Activated CD8-positive, alpha-beta memory T cell treated with anti-CD3 and anti-CD28 coated beads for 48 hours (primary cell): ENCODE measurements around the gene FRS3.
A peak's percentile ranks its signal among the peaks of the same experiment; 100 is the strongest.
"Not testable (repeated sequence)": the region's sequence is repeated elsewhere in the genome, so short reads cannot be mapped to it uniquely, and the experiment has no call there.

ENCODE experiments used
- DNase-seq, 3 experiments: peaks; one replicate each; pipeline ENCODE4 v3.0.0-alpha.2; 2020; ENCODE audit warnings: low read depth in 2 of 3, low spot score in 2 of 3

The FRS3 gene

DNA sequence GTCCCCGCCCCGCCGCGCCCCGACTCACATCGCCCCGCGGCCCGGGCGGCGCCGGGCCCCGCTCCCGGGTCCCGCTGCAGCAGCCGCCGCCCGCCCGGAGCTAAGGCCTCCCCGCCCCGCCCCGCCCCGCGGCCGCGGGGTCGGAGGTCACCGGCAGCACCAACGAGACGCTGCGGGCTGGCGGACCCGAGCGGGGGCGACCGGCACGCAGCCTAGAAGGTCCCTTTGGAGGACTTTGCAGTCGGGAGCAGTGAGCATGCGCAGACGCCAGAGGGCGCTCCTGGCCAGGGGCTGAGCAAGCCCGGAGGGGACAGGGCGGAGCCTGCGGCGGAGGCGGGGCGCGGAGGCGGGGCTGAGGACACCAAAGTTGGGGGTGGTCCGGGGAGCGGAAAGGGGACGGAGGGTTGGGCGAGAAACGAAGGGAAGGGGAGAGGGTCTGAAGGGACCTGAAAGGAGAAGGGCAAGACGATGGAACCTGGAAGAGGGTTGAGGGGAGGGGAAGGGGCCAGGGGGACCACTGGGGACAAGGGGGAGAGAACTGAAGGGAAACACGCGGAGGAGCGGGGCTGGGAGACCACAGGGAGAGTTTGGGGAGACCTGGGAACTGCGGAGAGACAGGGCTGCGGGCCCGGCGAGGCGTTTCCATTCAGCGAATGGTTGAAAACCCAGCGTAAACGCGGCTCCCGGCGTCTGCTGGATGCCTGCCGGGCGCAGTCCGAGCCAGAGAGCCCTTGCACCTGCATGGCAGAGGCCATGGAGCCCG is at the start of gene FRS3:
Gene FRS3, minus strand, starts transcription at position 113 of the 763 bp plus-strand sequence. CDS start 2,913 bp downstream, outside the sequence.
- DNase-seq: peak; percentile 96 to 100 (median 98)

DNA sequence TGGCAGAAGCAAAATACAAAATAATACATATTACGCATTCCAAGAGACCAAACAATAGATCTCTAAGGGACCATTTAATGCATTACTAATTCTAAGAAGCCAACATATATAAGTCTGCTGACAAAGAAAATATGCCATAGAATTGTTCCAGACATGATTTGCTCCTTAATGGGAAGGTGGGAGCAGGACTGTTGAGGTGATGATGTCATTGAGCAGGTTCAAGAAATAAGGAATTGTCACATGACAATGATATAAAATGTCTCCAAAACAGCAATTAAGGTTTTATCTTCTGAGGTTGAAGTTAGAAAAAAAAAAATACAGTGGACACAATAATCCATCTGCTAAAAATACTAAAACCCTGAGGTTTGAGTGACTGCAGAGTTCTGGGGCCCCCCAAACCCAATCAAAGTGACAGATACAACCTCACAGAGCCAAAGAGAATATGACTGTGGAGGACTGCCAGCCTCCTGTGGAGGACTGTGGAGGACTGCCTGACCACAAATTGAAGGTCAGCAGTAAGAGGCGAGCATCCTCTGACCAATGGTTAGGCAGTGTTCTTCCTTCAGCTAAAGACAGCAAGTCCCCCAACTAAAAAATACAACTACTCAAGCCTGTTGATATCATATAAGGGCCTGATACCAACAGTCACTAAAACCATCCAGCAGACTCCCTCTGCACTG is 46.8 kb upstream of the FRS3 start:
- DNase-seq: no peak

DNA sequence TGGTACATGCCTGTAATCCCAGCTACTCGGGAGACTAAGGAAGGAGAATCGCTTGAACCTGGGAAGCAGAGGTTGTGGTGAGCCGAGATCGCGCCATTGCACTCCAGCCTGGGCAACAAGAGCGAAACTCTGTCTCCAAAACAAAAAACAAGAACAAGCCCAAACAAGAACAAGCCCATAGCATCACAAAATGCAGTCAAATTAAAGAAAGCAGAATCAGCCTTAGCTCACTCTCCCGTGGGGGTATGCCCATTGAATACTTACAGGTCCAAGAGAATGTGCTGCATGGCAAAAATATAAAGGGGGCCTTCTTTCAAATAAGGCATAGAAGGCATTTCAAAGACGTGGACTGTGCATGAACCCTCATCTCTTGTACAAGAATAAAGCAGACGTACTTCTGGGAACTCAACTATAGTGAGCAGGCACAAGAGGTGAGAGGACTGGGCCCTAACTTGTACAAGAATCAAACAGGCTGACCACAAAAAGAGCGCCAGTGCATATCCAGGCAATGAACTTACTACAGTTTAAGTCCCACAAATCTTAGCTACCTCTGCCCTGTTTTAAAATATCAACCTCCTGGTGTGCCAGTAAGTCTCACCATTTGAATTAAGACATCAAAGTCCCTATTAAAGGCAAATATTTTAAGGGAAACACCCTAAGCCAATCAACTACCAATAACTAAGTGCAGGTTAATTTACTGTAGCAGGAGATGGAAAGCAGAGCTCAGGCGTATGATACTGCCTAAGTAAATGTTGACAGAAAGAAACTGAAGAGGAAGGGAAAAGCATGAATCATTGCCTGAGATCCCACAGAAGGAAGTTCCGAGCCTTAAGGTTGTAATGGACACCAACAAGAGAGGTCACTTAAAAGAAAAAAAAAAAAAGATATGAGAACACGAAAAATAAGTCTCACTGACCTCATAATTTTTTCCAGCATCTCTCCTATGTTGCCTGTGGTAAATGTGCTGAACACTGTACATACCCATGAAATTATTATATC is 45.2 kb upstream of the FRS3 start:
- no peak for DNase-seq

DNA sequence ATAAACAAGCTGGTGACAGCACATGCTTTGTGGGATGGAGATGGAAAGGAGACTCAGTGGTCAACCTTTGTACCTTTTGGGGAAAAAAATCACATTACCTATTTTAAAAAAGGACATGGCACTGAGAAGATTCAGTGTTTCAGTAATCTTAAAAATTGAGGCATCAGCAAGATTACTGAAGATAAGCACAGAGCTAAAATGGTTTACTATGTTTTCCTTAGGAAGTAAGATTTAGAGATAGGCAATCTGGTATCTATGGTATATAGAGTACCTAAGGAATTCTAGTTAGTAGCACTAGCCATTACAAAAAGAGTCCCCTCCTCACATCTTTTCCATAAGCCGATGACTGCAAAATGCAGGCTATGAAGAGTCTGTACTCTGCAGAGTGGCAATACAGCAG is 43.5 kb upstream of the FRS3 start:
- no peak for DNase-seq

- no peak for DNase-seq
Measured at GRCh38 chr6:41822021-41822420, 42.3 kb upstream of the FRS3 start.

DNA sequence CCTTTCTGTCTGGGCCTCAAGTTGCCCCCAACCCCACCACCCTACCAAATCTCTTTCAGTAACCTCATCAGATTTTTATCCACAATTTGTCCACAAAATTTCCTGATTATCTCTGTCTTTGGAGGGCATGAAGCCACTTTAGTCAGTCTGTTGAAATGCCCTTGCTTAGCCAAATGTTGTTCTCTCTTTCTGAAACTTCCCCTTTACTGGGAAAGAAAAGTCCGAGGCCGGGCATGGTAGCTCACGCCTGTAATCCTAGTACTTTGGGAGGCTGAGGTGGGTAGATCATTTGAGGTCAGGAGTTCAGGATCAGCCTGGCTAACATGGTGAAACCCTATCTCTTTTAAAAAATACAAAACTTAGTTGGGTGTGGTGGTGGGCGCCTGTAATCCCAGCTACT is 41.6 kb upstream of the FRS3 start:
- no peak for DNase-seq

DNA sequence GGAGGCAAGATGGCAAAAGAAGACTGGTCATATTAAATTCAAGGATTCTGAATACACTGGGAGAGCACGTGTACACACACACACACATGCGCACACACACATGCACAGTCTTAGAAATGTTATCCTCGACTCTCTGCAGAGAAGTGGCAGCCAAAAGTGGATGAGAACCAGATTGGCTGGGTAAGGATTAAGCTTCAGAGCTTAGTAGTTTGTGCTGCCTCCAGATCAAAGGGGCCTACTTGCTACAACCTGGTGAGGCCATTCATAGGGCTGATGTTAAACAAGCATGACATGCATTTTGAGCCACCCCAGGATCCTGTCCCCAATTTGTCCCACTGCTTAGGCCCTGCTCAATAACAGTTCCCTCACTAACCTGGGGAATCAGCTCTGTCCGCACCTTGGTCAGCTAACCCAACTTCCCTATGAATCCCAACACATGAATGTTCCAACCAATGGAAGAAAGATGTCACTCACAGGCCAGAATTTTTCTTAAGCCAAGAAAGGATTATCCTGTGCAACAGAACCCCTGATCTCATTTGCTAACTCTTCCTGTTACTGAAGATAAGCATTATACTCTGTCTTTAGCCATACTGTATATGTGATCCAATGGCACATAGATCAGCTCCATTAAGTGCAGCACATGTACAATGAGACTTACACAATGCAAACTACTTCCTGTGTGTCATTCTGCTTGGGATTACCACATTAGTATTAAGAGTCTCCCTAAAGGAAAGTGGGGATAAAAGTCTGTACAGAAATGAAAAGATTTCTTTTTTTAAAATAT is 38.8 kb upstream of the FRS3 start:
- no peak for DNase-seq

- DNase-seq: no peak
Measured at GRCh38 chr6:41815587-41815986, 35.9 kb upstream of the FRS3 start.

DNA sequence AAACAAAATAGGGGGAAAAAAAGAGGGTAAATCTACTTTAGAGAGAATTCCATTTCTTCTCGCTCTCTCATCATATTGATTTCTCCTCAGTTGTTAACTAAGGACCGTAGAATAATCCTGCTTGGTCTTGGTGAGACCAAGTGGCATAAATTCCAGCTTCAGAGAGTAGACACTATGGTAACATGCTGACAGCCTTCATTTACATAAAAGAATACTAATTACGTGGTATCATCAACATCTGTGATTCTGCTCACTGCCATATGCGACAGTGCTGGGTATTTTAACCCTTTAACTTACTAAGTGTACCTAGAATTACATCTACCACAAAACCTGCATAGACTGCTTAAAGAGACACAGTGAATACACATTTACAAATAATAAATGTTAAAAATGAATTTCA is 34.9 kb upstream of the FRS3 start:
- no peak for DNase-seq

DNA sequence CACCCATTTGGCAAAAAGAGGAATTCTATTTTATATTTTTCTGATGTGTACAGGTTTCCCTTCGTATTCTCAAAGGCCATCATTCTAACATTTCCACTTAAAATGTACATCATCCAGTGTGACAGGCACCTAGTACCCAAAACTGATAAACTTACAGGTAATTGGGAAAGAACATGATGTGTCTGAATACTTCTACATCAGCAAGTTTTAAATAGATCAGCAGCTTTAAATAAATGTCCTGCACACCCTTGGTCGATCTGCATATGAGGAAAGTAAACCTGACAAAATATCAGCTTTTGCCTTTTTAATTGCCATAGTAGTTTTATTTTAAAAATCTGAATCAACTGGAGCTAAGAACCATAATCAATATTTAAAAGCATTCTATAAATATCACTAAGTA is 34.3 kb upstream of the FRS3 start:
- no peak for DNase-seq

DNA sequence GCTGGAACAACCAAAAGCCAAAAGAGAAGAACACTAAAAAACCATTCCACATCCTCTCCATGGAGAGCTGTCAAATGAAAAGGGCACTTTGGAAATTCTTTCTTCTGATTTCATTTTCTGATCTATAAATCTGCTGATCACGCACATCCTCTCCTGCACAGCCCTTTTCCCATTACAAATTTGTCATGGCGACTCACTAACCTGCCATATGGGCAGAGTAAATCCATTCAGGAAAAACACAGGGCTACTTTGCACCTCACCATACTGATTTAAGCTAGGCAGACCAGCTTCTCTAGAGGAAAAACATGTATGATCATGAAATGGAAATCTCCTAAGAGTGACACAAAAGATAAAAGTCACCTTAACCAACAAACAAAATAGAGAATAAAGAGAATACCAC is 33.8 kb upstream of the FRS3 start:
- DNase-seq: no peak

DNA sequence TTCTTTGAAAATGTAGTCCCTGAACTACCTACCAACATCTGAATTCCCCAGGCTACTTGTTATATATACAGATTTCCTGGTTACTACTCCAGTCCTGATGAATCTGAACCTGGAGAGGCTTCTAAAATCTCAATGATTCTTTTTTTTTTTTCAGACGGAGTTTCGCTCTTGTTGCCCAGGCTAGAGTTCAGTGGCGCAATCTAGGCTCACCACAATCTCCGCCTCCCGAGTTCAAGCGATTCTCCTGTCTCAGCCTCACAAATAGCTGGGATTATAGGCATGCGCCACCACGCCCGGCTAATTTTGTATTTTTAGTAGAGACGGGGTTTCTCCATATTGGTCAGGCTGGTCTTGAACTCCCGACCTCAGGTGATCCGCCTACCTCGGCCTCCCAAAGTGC is 32.2 kb upstream of the FRS3 start:
- DNase-seq: not testable (repeated sequence)

DNA sequence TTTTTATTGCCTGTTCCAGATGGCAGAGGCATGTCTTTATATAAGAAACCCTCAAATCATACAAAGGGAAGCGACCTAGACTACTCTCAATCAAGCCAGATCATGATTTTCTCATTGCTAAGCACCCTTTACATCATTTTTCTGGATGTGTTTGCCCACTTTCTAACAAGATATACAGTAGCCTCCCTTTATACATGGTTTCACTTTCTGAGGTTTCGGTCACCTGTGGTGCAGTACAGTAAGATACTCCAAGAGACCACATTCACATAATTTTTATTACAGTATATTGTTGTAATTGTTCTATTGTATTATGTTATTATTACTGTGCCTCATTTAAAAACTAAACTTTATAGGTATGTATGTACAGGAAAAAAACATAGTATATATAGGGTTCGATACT is 31.4 kb upstream of the FRS3 start:
- DNase-seq: no peak

DNA sequence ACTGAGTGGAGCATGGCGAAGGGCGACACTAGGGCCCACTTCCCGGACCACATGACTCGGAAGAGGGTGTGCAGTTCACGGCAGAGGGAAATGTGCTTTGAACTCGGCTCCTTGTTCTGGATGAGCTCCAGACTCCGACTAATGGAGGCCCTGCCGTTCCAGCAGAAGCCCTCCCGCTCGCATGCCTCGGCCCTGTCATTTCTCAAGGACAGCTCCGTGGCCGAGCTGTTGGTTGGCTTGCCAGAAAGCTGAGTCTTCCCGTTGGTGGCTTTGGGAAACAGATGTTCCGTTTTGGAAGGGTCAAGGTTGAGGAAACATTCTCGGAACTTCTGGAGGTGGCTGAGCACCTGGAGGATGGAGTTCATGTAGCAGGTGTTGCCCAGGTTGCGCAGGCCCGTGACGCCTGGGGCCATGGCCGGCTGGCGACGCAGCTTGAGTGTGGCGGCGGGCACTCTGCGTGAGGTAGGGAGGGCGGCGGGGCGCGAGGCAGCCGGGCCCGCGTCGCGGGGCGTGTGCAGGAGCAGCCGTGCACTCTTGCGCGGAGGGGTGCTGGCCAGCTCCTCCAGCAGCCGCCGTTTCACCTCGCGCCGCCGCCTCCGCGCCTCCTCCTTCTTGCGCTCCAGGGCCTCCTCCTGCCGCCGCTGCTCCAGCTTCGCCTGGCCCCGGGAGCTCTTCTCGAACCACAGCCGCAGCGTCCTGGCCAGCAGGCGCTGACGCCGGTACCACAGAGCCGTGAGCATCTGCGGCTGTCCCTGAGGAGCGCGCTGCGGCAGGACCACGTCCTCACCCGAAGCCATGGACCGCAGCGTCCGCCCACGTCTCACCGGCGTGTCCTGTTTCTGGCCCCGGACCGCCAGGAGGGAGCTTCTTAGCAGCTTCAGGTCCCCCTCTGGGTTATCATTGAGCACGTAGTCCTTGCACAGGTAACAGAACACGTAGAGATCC is 26.4 kb upstream of the FRS3 start:
- DNase-seq: no peak

DNA sequence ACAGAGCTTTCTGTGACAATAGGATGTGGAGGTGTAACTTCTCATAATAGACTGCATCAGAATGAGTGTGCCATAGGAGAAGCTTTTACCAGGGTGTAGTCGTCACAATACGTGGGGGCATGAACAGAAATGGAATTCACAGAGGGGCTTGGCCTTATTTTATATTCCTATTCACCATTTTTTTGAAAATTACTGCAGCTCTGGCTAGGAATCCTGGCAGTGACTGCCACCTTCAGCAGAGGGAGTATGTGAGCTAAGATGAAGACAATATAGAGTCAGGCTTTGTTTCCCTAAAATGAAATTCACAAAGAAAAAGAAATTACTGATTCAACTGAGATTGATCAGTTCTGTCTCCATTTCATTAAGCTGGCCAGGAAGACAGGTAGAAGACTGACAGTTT is 21.7 kb upstream of the FRS3 start:
- DNase-seq: no peak

GRCh38 chr6:41799559-41799911 is 19.8 kb upstream of the FRS3 start:
- DNase-seq: no peak

DNA sequence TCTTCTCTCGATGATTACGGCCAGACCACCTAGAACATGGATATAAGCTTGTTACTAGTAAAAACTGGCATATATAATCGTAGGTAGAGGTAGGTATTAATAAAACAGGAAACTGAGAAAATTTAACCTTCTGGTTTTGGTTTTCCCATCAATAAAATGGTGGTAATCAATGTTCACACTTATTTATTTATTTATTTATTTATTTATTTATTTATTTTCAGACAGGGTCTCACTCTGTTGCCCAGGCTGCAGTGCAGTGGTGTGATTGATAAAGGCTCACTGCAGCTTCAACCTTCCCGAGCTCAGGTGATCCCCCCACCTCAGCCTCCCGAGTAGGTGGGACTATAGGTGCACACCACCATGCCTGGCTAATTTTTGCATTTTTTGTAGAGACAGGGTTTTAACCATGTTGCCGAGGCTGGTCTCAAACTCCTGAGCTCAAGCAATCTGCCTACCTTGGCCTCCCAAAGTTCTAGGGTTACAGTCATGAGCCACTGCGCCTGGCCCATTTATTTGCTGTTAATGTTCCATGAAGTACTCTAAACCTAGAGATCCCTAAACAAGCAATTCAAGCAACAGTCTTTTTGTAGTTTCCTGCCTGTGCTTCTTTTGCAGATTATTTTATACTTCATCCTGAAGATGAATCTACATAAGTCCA is 19.3 kb upstream of the FRS3 start:
- DNase-seq: no peak

DNA sequence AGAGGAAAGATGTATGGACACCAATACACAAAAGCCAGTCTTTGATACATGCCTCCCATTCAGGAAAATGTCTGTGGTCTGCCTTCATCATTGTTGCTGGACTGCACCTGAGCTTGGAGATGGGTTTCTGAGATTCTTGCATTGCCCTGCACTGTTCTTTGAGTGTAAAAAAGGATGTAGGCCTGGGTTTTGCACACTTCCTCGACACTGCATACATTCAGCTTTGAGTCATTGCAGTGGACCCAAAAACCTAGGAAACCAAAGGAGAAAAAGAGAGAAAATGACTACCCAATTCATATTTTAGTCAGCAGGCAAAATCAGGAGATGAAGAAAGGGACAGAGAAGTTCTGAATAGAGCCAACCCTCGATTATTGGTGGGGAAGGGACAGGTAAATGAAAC is 16.8 kb upstream of the FRS3 start:
- no peak for DNase-seq

DNA sequence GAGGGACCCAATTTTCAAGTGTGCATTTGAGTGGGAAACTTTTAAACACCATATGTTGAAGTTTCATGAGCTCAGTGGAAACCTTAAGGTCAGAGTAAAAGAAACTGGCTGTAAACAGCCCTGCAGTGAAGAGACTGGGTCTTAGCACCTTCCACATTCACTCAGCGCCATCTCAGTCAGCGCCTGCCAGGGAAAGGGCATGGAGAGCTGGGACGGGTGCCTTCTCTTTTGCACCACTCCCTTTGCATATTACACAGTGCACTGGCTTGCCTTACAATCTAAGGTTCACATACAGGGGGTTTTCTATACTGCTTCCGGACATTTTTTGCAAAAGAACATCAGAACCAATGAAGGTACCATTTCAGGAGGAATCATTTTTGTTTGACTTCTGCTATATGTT is 12.3 kb upstream of the FRS3 start:
- no peak for DNase-seq
